ENCODE measurements around the gene RAB44. TPM values are rescaled to one million over a fixed set of nuclear protein-coding genes. Genes with fewer than 3 reads are reported as not detected.

RAB44 gene
- total and polyA plus RNA-seq, 2 of the 13 experiments (the other 11 are each of a cell fraction or from before 2014, with no cell fraction given) = not detected

- TF ChIP-seq AHR (CRISPR knock-in tag; IDR thresholded peaks at IDR 0.05) (peak; percentile 82; the same call in 1 of the 2 replicates), ZKSCAN1 (IDR thresholded peaks at IDR 0.05; ENCODE audit: low read length) (no peak), ZC3H13 (CRISPR knock-in tag; IDR thresholded peaks at IDR 0.05) (no peak), ZKSCAN8 (CRISPR knock-in tag; IDR thresholded peaks at IDR 0.05; ENCODE audit: borderline replicate concordance) (peak; percentile 95), IRF1 (CRISPR knock-in tag; IDR thresholded peaks at IDR 0.05; ENCODE audit: low read depth) (no peak), ZSCAN20 (CRISPR knock-in tag; IDR thresholded peaks at IDR 0.05; ENCODE audit: borderline replicate concordance) (no peak), HHEX (CRISPR knock-in tag; IDR thresholded peaks at IDR 0.05) (no peak), ZNF33B (CRISPR knock-in tag; IDR thresholded peaks at IDR 0.05) (no peak), ZNF343 (CRISPR knock-in tag; IDR thresholded peaks at IDR 0.05) (no peak), NR2F6 (IDR thresholded peaks at IDR 0.05) (0 out of 2 replicates have a peak, but pooled peaks have one; percentile 38), NR2F6 (CRISPR knock-in tag; IDR thresholded peaks at IDR 0.05) (peak; percentile 81; the same call in 1 of the 2 replicates), ZNF740 (CRISPR knock-in tag; IDR thresholded peaks at IDR 0.05) (no peak; the same call in 1 of the 2 replicates), PREB (CRISPR knock-in tag; IDR thresholded peaks at IDR 0.05) (no peak), DMTF1 (CRISPR knock-in tag; IDR thresholded peaks at IDR 0.05) (0 out of 2 replicates have a peak, but pooled peaks have one; percentile 37), ZSCAN12 (CRISPR knock-in tag; IDR thresholded peaks at IDR 0.05) (no peak), MAF1 (CRISPR knock-in tag; IDR thresholded peaks at IDR 0.05; ENCODE audit: borderline replicate concordance) (0 out of 2 replicates have a peak, but pooled peaks have one; percentile 53), ZFX (CRISPR knock-in tag; IDR thresholded peaks at IDR 0.05; ENCODE audit: low read depth) (peak; percentile 97), RBAK (CRISPR knock-in tag; IDR thresholded peaks at IDR 0.05) (no peak), THAP7 (CRISPR knock-in tag; IDR thresholded peaks at IDR 0.05) (peak; percentile 90), HNF4G (IDR thresholded peaks at IDR 0.05; ENCODE audit: borderline replicate concordance, low read depth, low read length) (no peak), HNF4G (CRISPR knock-in tag; IDR thresholded peaks at IDR 0.05; ENCODE audit: borderline replicate concordance, low read depth) (peak; percentile 80), U2AF2 (IDR thresholded peaks at IDR 0.05; ENCODE audit: low read depth, low read length) (no peak), HOXA3 (CRISPR knock-in tag; IDR thresholded peaks at IDR 0.05) (peak; percentile 94), ATF1 (CRISPR knock-in tag; IDR thresholded peaks at IDR 0.05) (no peak), HCFC1 (IDR thresholded peaks at IDR 0.05; ENCODE audit: low read depth, low read length) (no peak), CC2D1A (CRISPR knock-in tag; IDR thresholded peaks at IDR 0.05) (0 out of 2 replicates have a peak, but pooled peaks have one; percentile 68), ZNF670 (CRISPR knock-in tag; IDR thresholded peaks at IDR 0.05; ENCODE audit: borderline replicate concordance) (peak; percentile 71; the same call in 1 of the 2 replicates)
These were observed 30.6 kb upstream of the RAB44 start (continued) for GRCh38 chr6:36666826-36667591.
